Prostate gland (tissue), 2 donors: Measurements from ENCODE around the gene AVPR1A.

ENCODE experiments used
- CTCF ChIP-seq, 4 experiments: fragments of 200-600 bp in 2 of 4; fragments of 450-650 bp in 2 of 4; sonication (generic) in 2 of 4; IDR thresholded peaks; 1 replicate in 3 of 4; 2 replicates in 1 of 4; pipeline ENCODE4 v1.5.1; 2016 to 2019; ENCODE audit warnings: antibody characterized with exemption in 4 of 4, mild to moderate bottlenecking in 2 of 4, moderate library complexity in 2 of 4
- POLR2A ChIP-seq: fragments of 450-650 bp; IDR thresholded peaks from one replicate; pipeline ENCODE4 v1.6.1; 2016; ENCODE audit warnings: antibody characterized with exemption, mild to moderate bottlenecking

GRCh38 chr12:63098851-63099250 is 52.1 kb downstream of the AVPR1A start:
- TF ChIP-seq CTCF (IDR thresholded peaks at IDR 0.05) (no peak), POLR2A (no peak)
